Peyer's patch (tissue), 4 donors: Measurements from ENCODE around the gene CHCHD1. TPM values are rescaled to one million over a fixed set of nuclear protein-coding genes. Genes with fewer than 3 reads are reported as not detected.

Source experiments
- DNase-seq, 3 donors: peaks; one replicate each; pipeline ENCODE4 v3.0.0-alpha.2; 2017 to 2019
- H3K27ac ChIP-seq, 4 donors: fragments of 200-600 bp; sonication (generic); one replicate each; pipeline ENCODE4 v1.5.1; 2016 to 2019
- H3K27me3 ChIP-seq, 2 donors: fragments of 200-600 bp; sonication (generic); one replicate each; pipeline ENCODE4 v1.5.1; 2019
- H3K36me3 ChIP-seq, 3 donors: fragments of 200-600 bp; sonication (generic); one replicate each; pipeline ENCODE4 v1.5.1; 2016 to 2019
- H3K4me1 ChIP-seq, 4 donors: fragments of 200-600 bp; sonication (generic); one replicate each; pipeline ENCODE4 v1.5.1; 2016 to 2019
- H3K4me3 ChIP-seq, 4 donors: fragments of 200-600 bp; sonication (generic); 1 replicate in 3 of 4; 2 replicates in 1 of 4; pipeline ENCODE4 v1.5.1; 2016 to 2019; ENCODE audit warnings: mild to moderate bottlenecking in 1 of 4
- H3K9me3 ChIP-seq, 4 donors: fragments of 200-600 bp; sonication (generic); one replicate each; pipeline ENCODE4 v1.5.1; 2016 to 2019; ENCODE audit warnings: mild to moderate bottlenecking in 1 of 4
- CTCF ChIP-seq, 6 experiments: fragments of 450-650 bp in 4 of 6; fragments of 200-600 bp in 2 of 6; sonication (generic) in 1 of 6; IDR thresholded peaks; one replicate each; pipeline ENCODE4 v1.5.1; 2017 to 2019; ENCODE audit warnings: antibody characterized with exemption in 6 of 6, mild to moderate bottlenecking in 3 of 6, moderate library complexity in 1 of 6
- POLR2A ChIP-seq, 2 donors: fragments of 450-650 bp; IDR thresholded peaks; one replicate each; pipeline ENCODE4 v1.5.1; 2017; ENCODE audit warnings: antibody characterized with exemption in 2 of 2, mild to moderate bottlenecking in 2 of 2, moderate library complexity in 2 of 2
- total RNA-seq, 4 donors: library from RNA; depleted of rRNA; stranded (reverse); fragments of >200 nt; gene quantifications; one replicate each; pipeline ENCODE4 v1.1.0, GENCODE V29; 2016

The CHCHD1 gene
- total RNA-seq, 4 donors from 2014 or later: 9.9 to 36.8 (median 20.9) TPM

GRCh38 chr10:73762915-73763314, 18.9 kb upstream of the CHCHD1 start:
- Histone ChIP-seq H3K27ac (no peak overlapping the region), H3K36me3 (peaks cover 0 to 93% (median 5%) of the 10 kb centered on the region in 3 donors), H3K4me1 (peaks cover 0 to 4% (median 0%) of the 10 kb centered on the region in 4 donors), H3K27me3 (no peaks in the 10 kb centered on the region), H3K4me3 (no peak overlapping the region), H3K9me3 (no peaks in the 10 kb centered on the region)
- TF ChIP-seq CTCF (IDR thresholded peaks at IDR 0.05): no peak
- no peak for TF ChIP-seq POLR2A (IDR thresholded peaks at IDR 0.05)
- no peak for DNase-seq

GRCh38 chr10:73763343-73763742, 18.5 kb upstream of the CHCHD1 start:
- no peak overlapping the region for H3K4me3 ChIP-seq
- peaks cover 0 to 4% (median 0%) of the 10 kb centered on the region in 4 donors for H3K4me1 ChIP-seq
- H3K9me3 ChIP-seq: no peaks in the 10 kb centered on the region
- TF ChIP-seq CTCF (IDR thresholded peaks at IDR 0.05): no peak
- TF ChIP-seq POLR2A (IDR thresholded peaks at IDR 0.05): no peak
- no peak for DNase-seq
- peaks cover 0 to 97% (median 5%) of the 10 kb centered on the region in 3 donors for H3K36me3 ChIP-seq
- no peak overlapping the region for H3K27ac ChIP-seq
- H3K27me3 ChIP-seq: no peaks in the 10 kb centered on the region

- DNase-seq: no peak
- H3K36me3 ChIP-seq: peaks cover 0 to 99% (median 5%) of the 10 kb centered on the region in 3 donors
- H3K9me3 ChIP-seq: no peaks in the 10 kb centered on the region
Observed at GRCh38 chr10:73765066-73765465, 16.8 kb upstream of the CHCHD1 start.

GRCh38 chr10:73768881-73769280, 13.0 kb upstream of the CHCHD1 start:
- peak in 2 of 3 donors; percentile 68 to 76 for DNase-seq
- Histone ChIP-seq H3K36me3 (peaks cover 0 to 74% (median 5%) of the 10 kb centered on the region in 3 donors), H3K27me3 (no peaks in the 10 kb centered on the region), H3K4me3 (no peak overlapping the region), H3K27ac (peak overlapping the region in 1 of 4 donors; percentile 46), H3K4me1 (peaks cover 0 to 7% (median 5%) of the 10 kb centered on the region in 4 donors), H3K9me3 (no peaks in the 10 kb centered on the region)
- TF ChIP-seq POLR2A (IDR thresholded peaks at IDR 0.05): no peak
- TF ChIP-seq CTCF (IDR thresholded peaks at IDR 0.05): peak in 3 of 6 experiments; percentile 1 to 45 (median 23)

More at GRCh38 chr10:73765066-73765465, 16.8 kb upstream of the CHCHD1 start:
- H3K27me3 ChIP-seq: no peaks in the 10 kb centered on the region
- H3K4me1 ChIP-seq: peaks cover 0 to 4% (median 0%) of the 10 kb centered on the region in 4 donors
- TF ChIP-seq POLR2A (IDR thresholded peaks at IDR 0.05) (no peak), CTCF (IDR thresholded peaks at IDR 0.05) (no peak)
- no peak overlapping the region for H3K27ac ChIP-seq
- no peak overlapping the region for H3K4me3 ChIP-seq

GRCh38 chr10:73769396-73769795, 12.5 kb upstream of the CHCHD1 start:
- Histone ChIP-seq H3K4me1 (peaks cover 0 to 12% (median 9%) of the 10 kb centered on the region in 4 donors), H3K4me3 (no peak overlapping the region), H3K9me3 (no peaks in the 10 kb centered on the region), H3K36me3 (peaks cover 0 to 69% (median 5%) of the 10 kb centered on the region in 3 donors), H3K27ac (peak overlapping the region in 1 of 4 donors; percentile 46), H3K27me3 (no peaks in the 10 kb centered on the region)
- DNase-seq: no peak
- no peak for TF ChIP-seq CTCF (IDR thresholded peaks at IDR 0.05)
- TF ChIP-seq POLR2A (IDR thresholded peaks at IDR 0.05): no peak
